Esophagus (tissue), 2 donors: ENCODE data around the gene BBIP1. TPM values are rescaled to one million over a fixed set of nuclear protein-coding genes. Genes with fewer than 3 reads are reported as not detected.
A peak's percentile ranks its signal among the peaks of the same experiment; 100 is the strongest.

Experiments
- H3K27ac ChIP-seq, 2 donors: one replicate each; pipeline ENCODE4 v1.5.1; 2013; ENCODE audit warnings: low read depth in 2 of 2, mild to moderate bottlenecking in 2 of 2, inconsistent platforms in 1 of 2, low read length in 1 of 2, moderate library complexity in 1 of 2
- H3K27me3 ChIP-seq, 2 donors: one replicate each; pipeline ENCODE4 v1.6.1; 2013; ENCODE audit warnings: low read length in 2 of 2, control low read depth in 1 of 2, mild to moderate bottlenecking in 1 of 2; ENCODE audit not compliant: insufficient read depth in 2 of 2, control insufficient read depth in 1 of 2
- H3K36me3 ChIP-seq, 2 donors: one replicate each; pipeline ENCODE4 v1.6.1; 2013; ENCODE audit warnings: low read length in 1 of 2; ENCODE audit not compliant: control insufficient read depth in 2 of 2, insufficient read depth in 2 of 2
- H3K4me1 ChIP-seq, 2 donors: one replicate each; pipeline ENCODE4 v1.6.1; 2013; ENCODE audit warnings: low read length in 1 of 2; ENCODE audit not compliant: control insufficient read depth in 2 of 2, insufficient read depth in 2 of 2
- H3K4me3 ChIP-seq, 2 donors: one replicate each; pipeline ENCODE4 v1.5.1; 2013; ENCODE audit warnings: low read length in 2 of 2, mild to moderate bottlenecking in 2 of 2, low read depth in 1 of 2, moderate library complexity in 1 of 2
- H3K9me3 ChIP-seq, 2 donors: one replicate each; pipeline ENCODE4 v1.6.1; 2013; ENCODE audit warnings: mild to moderate bottlenecking in 2 of 2, low read depth in 1 of 2, low read length in 1 of 2, moderate library complexity in 1 of 2; ENCODE audit not compliant: control insufficient read depth in 2 of 2, insufficient read depth in 1 of 2
- WGBS, 2 donors: extraction: QIAGEN DNeasy Blood & Tissue Kit; methylation state at CpG; one replicate each; pipeline ENCODE4 v1.1.7; 2013; 5-methylcytosine and 5-hydroxymethylcytosine counted together
- polyA plus RNA-seq, 2 donors: library from polyadenylated mRNA; stranded (reverse); fragments of 200-250 nt; gene quantifications; one replicate each; pipeline ENCODE4 v1.2.3, GENCODE V29; 2013
- donor health status: healthy with polysubstance abuse.
- donor health status: Bipolar disorder and iron deficiency.

The BBIP1 gene
- polyA plus RNA-seq, 2 donors = 10.9 to 14.7 TPM

GRCh38 chr10:110914431-110914830 lies 4.5 kb downstream of the BBIP1 start:
- H3K4me1 ChIP-seq = no peaks in the 10 kb centered on the region
- H3K36me3 ChIP-seq = no peaks in the 10 kb centered on the region
- H3K9me3 ChIP-seq = no peaks in the 10 kb centered on the region
- H3K27ac ChIP-seq = no peak overlapping the region
- H3K27me3 ChIP-seq = no peaks in the 10 kb centered on the region
- WGBS, 2 donors = 83 to 88% methylated on average over 2 of the region's 2 CpGs
- no peak overlapping the region for H3K4me3 ChIP-seq

- Histone ChIP-seq H3K4me1 (no peaks in the 10 kb centered on the region), H3K36me3 (no peaks in the 10 kb centered on the region), H3K9me3 (no peaks in the 10 kb centered on the region), H3K4me3 (no peak overlapping the region), H3K27me3 (no peaks in the 10 kb centered on the region), H3K27ac (no peak overlapping the region)
- 64% methylated on average over 3 of the region's 3 CpGs for WGBS, 2 donors
Observed at GRCh38 chr10:110912374-110912773, 6.6 kb downstream of the BBIP1 start.

- Histone ChIP-seq H3K4me1 (no peaks in the 10 kb centered on the region), H3K27me3 (no peaks in the 10 kb centered on the region), H3K4me3 (no peak overlapping the region), H3K36me3 (no peaks in the 10 kb centered on the region), H3K27ac (no peak overlapping the region), H3K9me3 (no peaks in the 10 kb centered on the region)
- WGBS, 2 donors = 75 to 79% methylated on average over 4 of the region's 4 CpGs
Observed at GRCh38 chr10:110910138-110910537, 8.8 kb downstream of the BBIP1 start.

GRCh38 chr10:110903280-110904278 lies 15.4 kb downstream of the BBIP1 start:
- H3K27me3 ChIP-seq = no peaks in the 10 kb centered on the region
- no peaks in the 10 kb centered on the region for H3K36me3 ChIP-seq
- H3K4me3 ChIP-seq = no peak overlapping the region
- no peaks in the 10 kb centered on the region for H3K4me1 ChIP-seq
- no peaks in the 10 kb centered on the region for H3K9me3 ChIP-seq
- peak overlapping the region in 1 of 2 donors; percentile 52 for H3K27ac ChIP-seq
- 69 to 77% methylated on average over 3 of the region's 3 CpGs for WGBS, 2 donors

GRCh38 chr10:110901954-110902819 lies 16.8 kb downstream of the BBIP1 start:
- Histone ChIP-seq H3K27me3 (no peaks in the 10 kb centered on the region), H3K4me1 (no peaks in the 10 kb centered on the region), H3K9me3 (no peaks in the 10 kb centered on the region), H3K4me3 (no peak overlapping the region), H3K36me3 (peaks cover 1 to 2% of the 10 kb centered on the region in 2 donors), H3K27ac (peak overlapping the region; percentile 6 to 15)
- WGBS, 2 donors = 53 to 62% methylated on average over 7 of the region's 7 CpGs

- Histone ChIP-seq H3K36me3 (peaks cover 3 to 4% of the 10 kb centered on the region in 2 donors), H3K27ac (no peak overlapping the region), H3K9me3 (no peaks in the 10 kb centered on the region), H3K4me3 (no peak overlapping the region), H3K27me3 (no peaks in the 10 kb centered on the region), H3K4me1 (no peaks in the 10 kb centered on the region)
- 87 to 99% methylated on average over 2 of the region's 2 CpGs for WGBS, 2 donors
Observed at GRCh38 chr10:110900983-110901382, 18.0 kb downstream of the BBIP1 start.

- Histone ChIP-seq H3K9me3 (no peaks in the 10 kb centered on the region), H3K4me1 (no peaks in the 10 kb centered on the region), H3K36me3 (peaks cover 3 to 7% of the 10 kb centered on the region in 2 donors)
Observed at GRCh38 chr10:110898391-110898790, 20.6 kb downstream of the BBIP1 start.

GRCh38 chr10:110897184-110897583 lies 21.8 kb downstream of the BBIP1 start:
- no peaks in the 10 kb centered on the region for H3K9me3 ChIP-seq
- 71 to 87% methylated on average over 1 of the region's 1 CpG for WGBS, 2 donors
- H3K27me3 ChIP-seq = no peaks in the 10 kb centered on the region
- H3K27ac ChIP-seq = no peak overlapping the region
- no peaks in the 10 kb centered on the region for H3K4me1 ChIP-seq
- H3K4me3 ChIP-seq = no peak overlapping the region
- H3K36me3 ChIP-seq = peaks cover 3 to 7% of the 10 kb centered on the region in 2 donors

More at GRCh38 chr10:110898391-110898790, 20.6 kb downstream of the BBIP1 start:
- Histone ChIP-seq H3K27ac (no peak overlapping the region), H3K4me3 (no peak overlapping the region), H3K27me3 (no peaks in the 10 kb centered on the region)

GRCh38 chr10:110893559-110894179 lies 25.3 kb downstream of the BBIP1 start:
- H3K27me3 ChIP-seq = no peaks in the 10 kb centered on the region
- H3K4me1 ChIP-seq = no peaks in the 10 kb centered on the region
- no peak overlapping the region for H3K4me3 ChIP-seq
- H3K9me3 ChIP-seq = no peaks in the 10 kb centered on the region
- peaks cover 3 to 7% of the 10 kb centered on the region in 2 donors for H3K36me3 ChIP-seq
- 24% methylated on average over 4 of the region's 4 CpGs for WGBS, 2 donors
- H3K27ac ChIP-seq = no peak overlapping the region
